Central memory CD8-positive, alpha-beta T cell (primary cell): Measurements from ENCODE around the gene MPV17L2.

ENCODE experiments used
- ATAC-seq: fragments of 150-1000 bp; cut with Tn5 transposase; replicated peaks from 2 replicates; pipeline ENCODE4 v1.10.0; 2022; ENCODE audit warnings: mild to moderate bottlenecking, moderate FRiP score, moderate number of reproducible peaks; ENCODE audit not compliant: poor library complexity, severe bottlenecking; ENCODE audit errors: extremely low read depth
- DNase-seq, 2 donors: peaks; one replicate each; pipeline ENCODE4 v3.0.0; 2021; ENCODE audit warnings: low spot score in 2 of 2
- H3K27ac Mint-ChIP-seq: one replicate; pipeline ENCODE4 v1.8.0; 2022; ENCODE audit warnings: low read depth, mild to moderate bottlenecking, moderate library complexity, mixed read lengths
- H3K27me3 Mint-ChIP-seq: one replicate; pipeline ENCODE4 v1.8.0; 2022; ENCODE audit warnings: mixed read lengths
- H3K36me3 Mint-ChIP-seq: one replicate; pipeline ENCODE4 v1.8.0; 2022; ENCODE audit warnings: mild to moderate bottlenecking, moderate library complexity, mixed read lengths; ENCODE audit not compliant: insufficient read depth
- H3K4me1 Mint-ChIP-seq: one replicate; pipeline ENCODE4 v1.8.0; 2022; ENCODE audit warnings: mixed read lengths
- H3K4me3 Mint-ChIP-seq: one replicate; pipeline ENCODE4 v1.8.0; 2022; ENCODE audit warnings: mild to moderate bottlenecking, moderate library complexity, mixed read lengths
- H3K9me3 Mint-ChIP-seq: one replicate; pipeline ENCODE4 v1.8.0; 2022; ENCODE audit warnings: mixed read lengths

The MPV17L2 gene

DNA sequence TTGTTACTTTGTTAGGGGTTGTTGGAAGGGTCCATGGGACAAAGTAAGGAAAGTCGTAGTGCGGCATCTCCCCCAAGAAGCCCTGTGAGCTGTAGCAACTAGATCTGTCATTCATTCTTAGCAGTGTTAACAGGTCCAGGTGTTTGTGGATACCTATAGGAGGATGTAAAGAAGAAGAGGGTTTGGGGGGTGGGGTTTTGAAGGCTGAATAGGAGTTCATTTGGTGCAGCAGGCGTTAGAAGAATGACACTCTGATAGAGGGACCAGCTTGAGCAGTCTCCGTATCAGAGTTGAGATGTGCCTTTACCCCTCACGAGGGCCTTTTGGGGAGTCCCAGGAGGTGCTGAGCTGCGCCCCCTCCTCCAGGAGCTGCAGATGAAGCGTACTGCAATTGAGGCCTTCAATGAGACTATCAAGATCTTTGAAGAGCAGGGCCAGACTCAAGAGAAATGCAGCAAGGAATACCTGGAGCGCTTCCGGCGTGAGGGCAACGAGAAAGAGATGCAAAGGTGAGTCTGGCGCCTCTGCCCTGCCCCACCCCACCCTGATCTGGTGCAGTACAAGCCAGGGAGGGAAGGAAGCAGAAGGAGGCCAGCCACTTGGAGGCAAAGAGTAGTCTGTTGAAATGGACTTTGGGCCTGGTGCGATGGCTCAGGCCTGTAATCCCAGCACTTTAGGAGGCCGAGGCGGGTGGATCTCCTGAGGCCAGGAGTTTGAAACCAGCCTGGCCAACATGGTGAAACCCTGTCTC, 27.0 kb upstream of the MPV17L2 start:
- Mint-ChIP-seq H3K4me3 (no peak overlapping the region), H3K4me1 (peaks cover 9% of the 10 kb centered on the region), H3K36me3 (peaks cover 32% of the 10 kb centered on the region)

DNA sequence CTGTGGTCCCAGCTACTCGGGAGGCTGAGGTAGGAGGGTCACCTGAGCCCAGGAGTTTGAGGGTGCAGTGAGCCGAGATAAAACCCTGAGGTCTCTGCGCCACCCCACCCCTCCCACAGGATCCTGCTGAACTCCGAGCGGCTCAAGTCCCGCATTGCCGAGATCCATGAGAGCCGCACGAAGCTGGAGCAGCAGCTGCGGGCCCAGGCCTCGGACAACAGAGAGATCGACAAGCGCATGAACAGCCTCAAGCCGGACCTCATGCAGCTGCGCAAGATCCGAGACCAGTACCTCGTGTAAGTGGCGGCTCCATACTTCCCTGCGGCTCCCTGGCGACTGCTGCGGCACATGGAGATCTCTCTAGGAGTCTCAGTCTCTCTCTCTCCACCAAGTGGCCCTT, 26.0 kb upstream of the MPV17L2 start:
- Mint-ChIP-seq H3K27ac (no peak overlapping the region), H3K4me3 (no peak overlapping the region), H3K36me3 (peaks cover 33% of the 10 kb centered on the region), H3K4me1 (peaks cover 5% of the 10 kb centered on the region), H3K9me3 (no peaks in the 10 kb centered on the region), H3K27me3 (no peaks in the 10 kb centered on the region)
- no peak for DNase-seq
- ATAC-seq: no peak

More for the DNA sequence above, 27.0 kb upstream of the MPV17L2 start:
- Mint-ChIP-seq H3K27me3 (no peaks in the 10 kb centered on the region), H3K27ac (no peak overlapping the region), H3K9me3 (no peaks in the 10 kb centered on the region)
- no peak for DNase-seq
- no peak for ATAC-seq

- Mint-ChIP-seq H3K27ac (no peak overlapping the region), H3K36me3 (peaks cover 31% of the 10 kb centered on the region), H3K4me3 (no peak overlapping the region), H3K27me3 (no peaks in the 10 kb centered on the region), H3K9me3 (no peaks in the 10 kb centered on the region), H3K4me1 (peaks cover 10% of the 10 kb centered on the region)
- DNase-seq (peak; percentile 38 to 40), ATAC-seq (peak; percentile 65)
These were observed 24.9 kb upstream of the MPV17L2 start for GRCh38 chr19:18167975-18168645.

- H3K36me3 Mint-ChIP-seq: peaks cover 24% of the 10 kb centered on the region
- no peaks in the 10 kb centered on the region for H3K9me3 Mint-ChIP-seq
- no peak overlapping the region for H3K27ac Mint-ChIP-seq
- H3K4me3 Mint-ChIP-seq: no peak overlapping the region
- DNase-seq (no peak), ATAC-seq (no peak)
- H3K27me3 Mint-ChIP-seq: no peaks in the 10 kb centered on the region
- peaks cover 18% of the 10 kb centered on the region for H3K4me1 Mint-ChIP-seq
These were observed 24.2 kb upstream of the MPV17L2 start for GRCh38 chr19:18168673-18169381.

DNA sequence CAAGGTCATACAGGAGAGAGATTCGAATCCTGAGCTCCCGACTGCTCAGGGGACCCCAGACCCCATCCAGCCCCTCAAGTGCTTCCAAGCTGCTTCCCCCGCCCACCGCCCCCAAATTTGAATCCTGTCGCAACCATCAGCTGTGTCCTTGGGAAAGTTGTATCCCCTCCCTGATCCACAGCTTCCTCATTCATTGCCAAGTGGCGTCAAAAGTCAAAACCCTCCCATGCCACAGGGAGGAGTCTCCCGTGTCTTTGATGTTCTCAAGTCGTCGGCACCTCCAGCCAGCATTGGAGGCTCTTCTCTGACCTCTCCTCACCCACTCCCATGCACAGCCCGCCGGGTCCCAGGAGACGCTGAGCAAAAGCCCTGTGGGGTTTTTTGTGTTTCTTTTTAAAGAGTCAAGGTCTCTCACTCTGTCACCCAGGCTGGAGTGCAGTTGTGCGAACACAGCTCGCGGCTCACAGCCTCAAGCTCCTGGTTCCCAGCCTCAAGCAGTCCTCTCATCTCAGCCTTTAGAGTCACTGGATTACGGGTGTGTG, 22.2 kb upstream of the MPV17L2 start:
- Mint-ChIP-seq H3K4me1 (peaks cover 24% of the 10 kb centered on the region), H3K36me3 (peaks cover 21% of the 10 kb centered on the region), H3K9me3 (no peaks in the 10 kb centered on the region), H3K27ac (no peak overlapping the region), H3K4me3 (no peak overlapping the region), H3K27me3 (no peaks in the 10 kb centered on the region)
- ATAC-seq (no peak), DNase-seq (no peak)

GRCh38 chr19:18171605-18172327, 21.3 kb upstream of the MPV17L2 start:
- Mint-ChIP-seq H3K9me3 (no peaks in the 10 kb centered on the region), H3K36me3 (peaks cover 14% of the 10 kb centered on the region), H3K4me3 (no peak overlapping the region), H3K4me1 (peaks cover 24% of the 10 kb centered on the region), H3K27me3 (no peaks in the 10 kb centered on the region), H3K27ac (no peak overlapping the region)
- DNase-seq (no peak), ATAC-seq (no peak)

- Mint-ChIP-seq H3K9me3 (no peaks in the 10 kb centered on the region), H3K4me1 (peaks cover 24% of the 10 kb centered on the region), H3K4me3 (peak overlapping the region; percentile 90), H3K27ac (peak overlapping the region; percentile 65), H3K36me3 (peaks cover 15% of the 10 kb centered on the region), H3K27me3 (no peaks in the 10 kb centered on the region)
- DNase-seq: no peak
- no peak for ATAC-seq
These were observed 20.5 kb upstream of the MPV17L2 start for GRCh38 chr19:18172331-18173053.

DNA sequence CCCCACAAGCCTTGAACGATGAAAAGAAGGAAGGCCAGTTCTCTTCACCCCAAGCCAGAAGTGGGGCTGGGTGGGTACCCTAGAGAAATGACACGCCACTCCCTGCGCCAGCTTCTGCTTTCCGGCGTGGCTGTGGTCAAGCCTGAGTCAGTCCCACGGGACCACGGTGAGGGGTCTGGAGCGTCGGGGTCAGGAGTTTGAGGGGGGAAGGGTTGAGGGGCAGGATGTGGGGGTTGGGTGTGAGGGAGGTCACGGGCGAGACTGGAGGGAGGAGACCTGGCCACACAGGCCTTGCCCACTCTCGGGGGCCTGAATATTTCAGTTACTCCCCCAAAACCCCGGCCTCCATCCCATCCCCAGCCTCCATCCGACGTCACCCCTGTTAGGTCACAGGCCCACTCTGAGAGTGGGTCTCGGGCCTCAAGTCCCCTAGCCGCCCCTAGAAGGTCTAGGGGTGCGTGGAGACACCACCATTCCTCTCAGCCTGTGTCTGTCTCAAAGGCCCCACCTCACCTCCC, 19.9 kb upstream of the MPV17L2 start:
- Mint-ChIP-seq H3K9me3 (no peaks in the 10 kb centered on the region), H3K4me1 (peaks cover 21% of the 10 kb centered on the region), H3K36me3 (peaks cover 16% of the 10 kb centered on the region), H3K27me3 (no peaks in the 10 kb centered on the region), H3K4me3 (peak overlapping the region; percentile 90), H3K27ac (peak overlapping the region; percentile 78)
- DNase-seq (no peak), ATAC-seq (peak; percentile 7)

GRCh38 chr19:18173572-18174288, 19.3 kb upstream of the MPV17L2 start, which contains the start of gene IFI30:
Gene IFI30, plus strand, starts transcription at chr19:18173813. Its CDS starts 29 bp downstream, at chr19:18173842.
- no peaks in the 10 kb centered on the region for H3K27me3 Mint-ChIP-seq
- no peaks in the 10 kb centered on the region for H3K9me3 Mint-ChIP-seq
- H3K27ac Mint-ChIP-seq: peak within 1 kb of the TSS; percentile 78
- ATAC-seq: peak; percentile 66
- H3K4me3 Mint-ChIP-seq: peak within 1 kb of the TSS; percentile 90
- H3K36me3 Mint-ChIP-seq: peaks cover 15% of the 10 kb centered on the region
- H3K4me1 Mint-ChIP-seq: peaks cover 18% of the 10 kb centered on the region
- no peak for DNase-seq

DNA sequence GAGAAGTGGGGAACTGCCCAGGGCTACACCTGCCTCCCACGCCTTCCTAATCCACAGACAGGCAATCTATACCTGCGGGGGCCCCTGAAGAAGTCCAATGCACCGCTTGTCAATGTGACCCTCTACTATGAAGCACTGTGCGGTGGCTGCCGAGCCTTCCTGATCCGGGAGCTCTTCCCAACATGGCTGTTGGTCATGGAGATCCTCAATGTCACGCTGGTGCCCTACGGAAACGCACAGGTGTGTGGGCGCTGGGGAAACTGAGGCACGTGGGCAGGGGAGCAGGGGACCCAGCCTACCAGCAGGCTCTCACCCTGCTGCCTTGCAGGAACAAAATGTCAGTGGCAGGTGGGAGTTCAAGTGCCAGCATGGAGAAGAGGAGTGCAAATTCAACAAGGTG, 18.0 kb upstream of the MPV17L2 start:
- no peaks in the 10 kb centered on the region for H3K9me3 Mint-ChIP-seq
- no peak for ATAC-seq
- H3K4me3 Mint-ChIP-seq: peak overlapping the region; percentile 90
- peaks cover 18% of the 10 kb centered on the region for H3K4me1 Mint-ChIP-seq
- H3K27ac Mint-ChIP-seq: no peak overlapping the region
- H3K36me3 Mint-ChIP-seq: peaks cover 11% of the 10 kb centered on the region
- no peaks in the 10 kb centered on the region for H3K27me3 Mint-ChIP-seq
- no peak for DNase-seq
